Vagina (tissue), 2 donors: ENCODE data around the gene GRM7. TPM values are rescaled to one million over a fixed set of nuclear protein-coding genes. Genes with fewer than 3 reads are reported as not detected.

ENCODE experiments used
- DNase-seq, 2 donors: peaks; one replicate each; pipeline ENCODE4 v3.0.0-alpha.2; 2017; ENCODE audit errors: extremely low spot score in 2 of 2
- H3K27ac ChIP-seq: fragments of 200-600 bp; sonication (generic); one replicate; pipeline ENCODE4 v1.5.1; 2019
- H3K27me3 ChIP-seq: fragments of 200-600 bp; sonication (generic); one replicate; pipeline ENCODE4 v1.5.1; 2019
- H3K36me3 ChIP-seq, 2 donors: fragments of 200-600 bp; sonication (generic); one replicate each; pipeline ENCODE4 v1.5.1; 2017 to 2019
- H3K4me1 ChIP-seq: fragments of 200-600 bp; sonication (generic); one replicate; pipeline ENCODE4 v1.5.1; 2019
- H3K4me3 ChIP-seq, 2 donors: fragments of 200-600 bp; sonication (generic); 1 replicate in 1 of 2; 2 replicates in 1 of 2; pipeline ENCODE4 v1.5.1; 2016 to 2019
- H3K9me3 ChIP-seq: fragments of 200-600 bp; sonication (generic); one replicate; pipeline ENCODE4 v1.5.1; 2019
- CTCF ChIP-seq, 3 experiments: fragments of 450-650 bp in 2 of 3; fragments of 200-600 bp in 1 of 3; sonication (generic) in 1 of 3; IDR thresholded peaks; one replicate each; pipeline ENCODE4 v1.5.1; 2017 to 2019; ENCODE audit warnings: antibody characterized with exemption in 3 of 3, mild to moderate bottlenecking in 2 of 3, moderate library complexity in 2 of 3
- POLR2A ChIP-seq, 2 donors: fragments of 450-650 bp; IDR thresholded peaks; one replicate each; pipeline ENCODE4 v1.6.1; 2017; ENCODE audit warnings: antibody characterized with exemption in 2 of 2, mild to moderate bottlenecking in 2 of 2, moderate library complexity in 2 of 2
- POLR2AphosphoS5 ChIP-seq, 2 donors: sonication (generic); formaldehyde crosslinking; IDR thresholded peaks; one replicate each; pipeline ENCODE4 v1.9.0; 2017; ENCODE audit warnings: antibody characterized with exemption in 2 of 2, mild to moderate bottlenecking in 2 of 2, low read depth in 1 of 2; ENCODE audit not compliant: insufficient read depth in 1 of 2
- intact Hi-C: fragments of 100-400 bp; cut with DNase I; formaldehyde crosslinking; loops from one replicate; pipeline ENCODE4 v1.15.1; 2023
- total RNA-seq: library from RNA; depleted of rRNA; stranded (reverse); fragments of >200 nt; gene quantifications from one replicate; pipeline ENCODE4 v1.2.3, GENCODE V29; 2016

Gene GRM7
- total RNA-seq, 1 donor from 2014 or later = 2.0 TPM

- intact Hi-C loops = no loop called here
- H3K36me3 ChIP-seq = no peaks in the 10 kb centered on the region
- no peak overlapping the region for H3K27ac ChIP-seq
- H3K27me3 ChIP-seq = no peaks in the 10 kb centered on the region
- no peaks in the 10 kb centered on the region for H3K4me1 ChIP-seq
- no peak for DNase-seq
- no peaks in the 10 kb centered on the region for H3K9me3 ChIP-seq
- no peak overlapping the region for H3K4me3 ChIP-seq
- TF ChIP-seq CTCF (IDR thresholded peaks at IDR 0.05) = no peak
- no peak for TF ChIP-seq POLR2AphosphoS5 (IDR thresholded peaks at IDR 0.05; ENCODE audit: insufficient read depth in 1 of 2, low read depth in 1 of 2)
- TF ChIP-seq POLR2A (IDR thresholded peaks at IDR 0.05) = no peak
Measured at GRCh38 chr3:6854184-6854583, 6.7 kb upstream of the GRM7 start.

GRCh38 chr3:6857510-6857909 lies 3.4 kb upstream of the GRM7 start:
- no peak for TF ChIP-seq CTCF (IDR thresholded peaks at IDR 0.05)
- TF ChIP-seq POLR2A (IDR thresholded peaks at IDR 0.05) = no peak
- TF ChIP-seq POLR2AphosphoS5 (IDR thresholded peaks at IDR 0.05; ENCODE audit: insufficient read depth in 1 of 2, low read depth in 1 of 2) = no peak
- no peak for DNase-seq
- no peaks in the 10 kb centered on the region for H3K36me3 ChIP-seq
- intact Hi-C loops = no loop called here
- H3K27me3 ChIP-seq = no peaks in the 10 kb centered on the region
- H3K9me3 ChIP-seq = no peaks in the 10 kb centered on the region
- no peak overlapping the region for H3K27ac ChIP-seq
- H3K4me1 ChIP-seq = peaks cover 22% of the 10 kb centered on the region
- no peak overlapping the region for H3K4me3 ChIP-seq

- Histone ChIP-seq H3K27ac (no peak overlapping the region), H3K36me3 (no peaks in the 10 kb centered on the region), H3K27me3 (no peaks in the 10 kb centered on the region), H3K9me3 (no peaks in the 10 kb centered on the region), H3K4me3 (peak overlapping the region; percentile 41 to 43), H3K4me1 (peaks cover 24% of the 10 kb centered on the region)
- TF ChIP-seq POLR2AphosphoS5 (IDR thresholded peaks at IDR 0.05; ENCODE audit: insufficient read depth in 1 of 2, low read depth in 1 of 2) (no peak), CTCF (IDR thresholded peaks at IDR 0.05) (no peak), POLR2A (IDR thresholded peaks at IDR 0.05) (no peak)
- intact Hi-C loops = no loop called here
- DNase-seq = no peak
Measured at GRCh38 chr3:6860149-6860953, 564 bp upstream of the GRM7 start.

- peak overlapping the region; percentile 41 to 43 for H3K4me3 ChIP-seq
Measured at GRCh38 chr3:6861625-6862000, 698 bp downstream of the GRM7 start.

More at GRCh38 chr3:6861625-6862000, 698 bp downstream of the GRM7 start:
- no peaks in the 10 kb centered on the region for H3K27me3 ChIP-seq
- no peaks in the 10 kb centered on the region for H3K36me3 ChIP-seq
- H3K9me3 ChIP-seq = no peaks in the 10 kb centered on the region
- no peak for DNase-seq
- intact Hi-C loops = no loop called here
- TF ChIP-seq POLR2A (IDR thresholded peaks at IDR 0.05) = no peak
- no peak for TF ChIP-seq POLR2AphosphoS5 (IDR thresholded peaks at IDR 0.05; ENCODE audit: insufficient read depth in 1 of 2, low read depth in 1 of 2)
- TF ChIP-seq CTCF (IDR thresholded peaks at IDR 0.05) = no peak
- peaks cover 24% of the 10 kb centered on the region for H3K4me1 ChIP-seq
- no peak overlapping the region for H3K27ac ChIP-seq
